Measurements from ENCODE around the gene MED27. TPM values are rescaled to one million over a fixed set of nuclear protein-coding genes. Genes with fewer than 3 reads are reported as not detected.

The MED27 gene
- total and polyA plus RNA-seq, 2 experiments from 2014 or later = 17.2 to 32.1 TPM

DNA sequence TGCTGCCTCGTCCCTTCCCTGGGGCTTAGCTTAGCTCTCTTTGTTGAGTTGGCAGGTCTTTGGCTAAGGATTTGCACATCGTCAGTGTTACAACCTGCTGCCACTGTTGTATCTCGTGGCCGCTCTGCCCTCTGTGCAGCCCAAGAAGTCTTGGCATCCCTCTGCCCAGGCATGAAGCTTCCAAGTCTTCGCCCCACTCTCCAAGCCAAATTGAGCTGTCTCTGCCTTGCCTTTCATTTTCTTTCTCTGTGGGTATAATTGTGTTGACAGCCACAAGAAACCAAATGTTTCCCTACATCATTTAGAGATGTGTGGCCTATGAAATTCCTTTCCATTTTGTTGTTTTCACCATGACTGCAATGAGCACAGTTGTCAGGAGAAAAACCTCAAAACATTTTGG lies 29.6 kb upstream of the MED27 start:
- no peak for TF ChIP-seq EZH2 (IDR thresholded peaks at IDR 0.05; ENCODE audit: borderline replicate concordance)
- no peak for TF ChIP-seq EZH2phosphoT487 (IDR thresholded peaks at IDR 0.05; ENCODE audit: low read depth, severe bottlenecking, unreplicated experiment)
- no peak for TF ChIP-seq CTCF (IDR thresholded peaks at IDR 0.05; ENCODE audit: poor library complexity)
- Histone ChIP-seq H3K36me3 (replicated peaks; ENCODE audit: insufficient read depth, low read depth) (no peaks in the 10 kb centered on the region), H2AFZ (no peak overlapping the region), H3K4me3 (no peak overlapping the region), H3K4me1 (ENCODE audit: insufficient read depth) (no peaks in the 10 kb centered on the region), H3K4me2 (no peak overlapping the region), H3K9me3 (ENCODE audit: low read depth) (no peaks in the 10 kb centered on the region), H3K9me2 (replicated peaks; ENCODE audit: insufficient read depth) (no peaks in the 10 kb centered on the region), H3K27ac (no peak overlapping the region), H3K79me2 (no peaks in the 10 kb centered on the region), H4K20me1 (ENCODE audit: insufficient read depth, poor library complexity, severe bottlenecking) (no peaks in the 10 kb centered on the region), H3K27me3 (no peaks in the 10 kb centered on the region)
- no peak for DNase-seq (ENCODE audit: low spot score)
- WGBS (ENCODE audit: low lambda C conversion rate, missing lambda C conversion rate) = 67% methylated on average over 5 of the region's 5 CpGs

DNA sequence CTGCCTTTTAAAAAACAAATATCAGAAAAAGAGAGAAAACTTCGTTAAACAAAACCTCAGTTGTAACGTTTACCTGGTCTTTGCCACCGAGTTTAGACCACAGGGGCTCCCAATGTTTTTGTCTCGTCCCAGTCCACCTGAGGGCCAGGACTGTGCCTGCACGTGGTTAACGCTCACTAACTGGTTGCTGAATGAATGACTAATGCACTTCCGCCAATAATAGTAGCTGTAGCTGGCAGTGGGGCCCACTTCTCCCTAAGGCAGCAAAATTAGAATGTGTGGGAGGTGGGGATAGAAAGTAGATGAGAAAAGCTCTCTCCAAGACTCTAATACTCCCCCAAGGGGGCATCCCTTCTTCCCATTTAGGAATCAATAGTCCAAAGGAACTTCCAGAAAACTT lies 29.1 kb upstream of the MED27 start:
- Histone ChIP-seq H3K4me2 (no peak overlapping the region), H3K27me3 (no peaks in the 10 kb centered on the region), H3K4me1 (ENCODE audit: insufficient read depth) (no peaks in the 10 kb centered on the region), H4K20me1 (ENCODE audit: insufficient read depth, poor library complexity, severe bottlenecking) (no peaks in the 10 kb centered on the region), H3K36me3 (replicated peaks; ENCODE audit: insufficient read depth, low read depth) (no peaks in the 10 kb centered on the region), H3K9me3 (ENCODE audit: low read depth) (no peaks in the 10 kb centered on the region), H3K4me3 (no peak overlapping the region), H2AFZ (no peak overlapping the region), H3K79me2 (no peaks in the 10 kb centered on the region), H3K9me2 (replicated peaks; ENCODE audit: insufficient read depth) (no peaks in the 10 kb centered on the region), H3K27ac (no peak overlapping the region)
- 67% methylated on average over 7 of the region's 7 CpGs for WGBS (ENCODE audit: low lambda C conversion rate, missing lambda C conversion rate)
- TF ChIP-seq EZH2 (IDR thresholded peaks at IDR 0.05; ENCODE audit: borderline replicate concordance) = no peak
- TF ChIP-seq EZH2phosphoT487 (IDR thresholded peaks at IDR 0.05; ENCODE audit: low read depth, severe bottlenecking, unreplicated experiment) = no peak
- TF ChIP-seq CTCF (IDR thresholded peaks at IDR 0.05; ENCODE audit: poor library complexity) = no peak
- DNase-seq (ENCODE audit: low spot score) = no peak

DNA sequence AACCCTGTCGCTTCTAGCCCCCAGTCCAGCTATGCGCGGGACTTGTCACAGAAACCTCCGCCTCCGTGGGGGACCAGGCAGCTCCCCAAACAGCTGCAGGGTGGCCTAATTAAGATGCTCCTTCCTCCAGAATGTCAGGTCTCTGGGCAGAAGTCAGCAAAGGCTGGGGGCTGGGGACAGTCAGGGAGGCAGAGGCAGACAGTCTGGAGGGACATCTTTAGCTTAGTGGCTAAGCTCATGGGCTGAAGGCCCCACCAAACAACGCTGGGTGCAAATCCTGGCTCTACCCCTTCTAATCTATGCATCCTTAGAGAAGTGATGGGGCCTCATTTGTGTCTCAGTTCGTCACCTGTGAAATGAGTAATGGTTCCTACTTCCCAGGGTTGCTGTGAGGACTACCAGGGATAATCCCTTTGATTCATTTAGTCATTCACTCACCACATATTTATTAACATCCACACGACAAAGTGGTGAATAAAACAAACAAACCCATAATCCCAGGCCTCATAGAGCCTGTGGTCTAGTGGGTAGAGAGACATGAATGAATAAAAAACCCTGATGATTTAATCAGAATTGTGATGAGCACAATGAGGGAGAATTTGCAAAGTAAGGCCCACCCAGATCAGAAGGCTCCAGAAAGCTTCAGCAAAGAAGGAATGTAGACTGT lies 20.2 kb upstream of the MED27 start:
- H3K9me2 ChIP-seq (replicated peaks; ENCODE audit: insufficient read depth) = no peaks in the 10 kb centered on the region
- H3K79me2 ChIP-seq = no peaks in the 10 kb centered on the region
- no peaks in the 10 kb centered on the region for H3K36me3 ChIP-seq (replicated peaks; ENCODE audit: insufficient read depth, low read depth)
- no peaks in the 10 kb centered on the region for H4K20me1 ChIP-seq (ENCODE audit: insufficient read depth, poor library complexity, severe bottlenecking)
- 76% methylated on average over 8 of the region's 8 CpGs for WGBS (ENCODE audit: low lambda C conversion rate, missing lambda C conversion rate)
- H3K4me2 ChIP-seq = no peak overlapping the region
- H3K9me3 ChIP-seq (ENCODE audit: low read depth) = no peaks in the 10 kb centered on the region
- no peak overlapping the region for H3K4me3 ChIP-seq
- H3K4me1 ChIP-seq (ENCODE audit: insufficient read depth) = no peaks in the 10 kb centered on the region
- no peak overlapping the region for H3K27ac ChIP-seq
- H3K27me3 ChIP-seq = peaks cover 13% of the 10 kb centered on the region
- DNase-seq (ENCODE audit: low spot score) = no peak
- TF ChIP-seq CTCF (IDR thresholded peaks at IDR 0.05; ENCODE audit: poor library complexity) = no peak
- no peak for TF ChIP-seq EZH2 (IDR thresholded peaks at IDR 0.05; ENCODE audit: borderline replicate concordance)
- TF ChIP-seq EZH2phosphoT487 (IDR thresholded peaks at IDR 0.05; ENCODE audit: low read depth, severe bottlenecking, unreplicated experiment) = no peak
- no peak overlapping the region for H2AFZ ChIP-seq

All from hepatocyte (in vitro differentiated cells).